GM10266 (cell line): ENCODE results near the gene SLC25A21.

Experiments
- DNase-seq: peaks from one replicate; pipeline ENCODE4 v3.0.0; 2012; ENCODE audit errors: extremely low spot score
- CTCF ChIP-seq: IDR thresholded peaks from 2 replicates; pipeline ENCODE4 v1.5.1; 2012; ENCODE audit warnings: mild to moderate bottlenecking, low read depth; ENCODE audit not compliant: control insufficient read depth, insufficient read depth; ENCODE audit errors: missing control alignments

SLC25A21 gene

GRCh38 chr14:36655571-36655962, 516.8 kb downstream of the SLC25A21 start:
- DNase-seq: no peak
- no peak for TF ChIP-seq CTCF

- DNase-seq: no peak
- no peak for TF ChIP-seq CTCF
Observed at GRCh38 chr14:36654794-36655381, 517.5 kb downstream of the SLC25A21 start.

- no peak for DNase-seq
- TF ChIP-seq CTCF: no peak
Observed at GRCh38 chr14:36653962-36654793, 518.2 kb downstream of the SLC25A21 start.

- no peak for TF ChIP-seq CTCF
- no peak for DNase-seq
Observed at GRCh38 chr14:36653413-36653812, 519.0 kb downstream of the SLC25A21 start.

GRCh38 chr14:36652542-36653201, 519.7 kb downstream of the SLC25A21 start:
- DNase-seq: no peak
- no peak for TF ChIP-seq CTCF

- TF ChIP-seq CTCF: no peak
- DNase-seq: no peak
Observed at GRCh38 chr14:36649872-36650650, 522.3 kb downstream of the SLC25A21 start.
